ENCODE measurements around the gene FAM217B. TPM values are rescaled to one million over a fixed set of nuclear protein-coding genes. Genes with fewer than 3 reads are reported as not detected.

FAM217B gene
- total RNA-seq, 8 experiments from 2014 or later: 8.1 to 19.1 (median 12.7) TPM

GRCh38 chr20:59988141-59988540, 48.0 kb downstream of the FAM217B start:
- 40 to 83% (median 74%) methylated on average over 1 to 3 of the region's 5 CpGs; no CpG with 5 or more reads in 7 of the 10 experiments for WGBS, 10 experiments
- peak in 1 of 8 experiments; percentile 33 for ATAC-seq (replicated peaks in 6 of 8)
- in situ Hi-C loops (cut with MboI; ENCODE audit: low pct_unique_long_range_greater_than_20kb in 2 of 9, low sequenced_read_pairs in 9 of 9, unreplicated experiment in 9 of 9): no loop called here
- Histone ChIP-seq H3K27ac (no peak overlapping the region), H3K4me3 (no peak overlapping the region), H3K4me1 (replicated peaks in 1 of 2) (peaks cover under 1 to 3% of the 10 kb centered on the region in 2 donors)

- in situ Hi-C loops (cut with MboI; ENCODE audit: low pct_unique_long_range_greater_than_20kb in 2 of 9, low sequenced_read_pairs in 9 of 9, unreplicated experiment in 9 of 9): no loop called here
- no peaks in the 10 kb centered on the region for H3K4me1 ChIP-seq (replicated peaks in 1 of 2)
- ATAC-seq (replicated peaks in 6 of 8): no peak
- H3K27ac ChIP-seq: no peak overlapping the region
- no peak overlapping the region for H3K4me3 ChIP-seq
- WGBS, 10 experiments: 0 to 89% (median 74%) methylated on average over 2 to 4 of the region's 4 CpGs
Observed at GRCh38 chr20:59992526-59993084, 52.4 kb downstream of the FAM217B start.

- ATAC-seq (replicated peaks in 6 of 8): no peak
- Histone ChIP-seq H3K4me1 (replicated peaks in 1 of 2) (no peaks in the 10 kb centered on the region), H3K27ac (no peak overlapping the region), H3K4me3 (no peak overlapping the region)
- 3 to 63% (median 55%) methylated on average over 1 to 16 of the region's 18 CpGs; no CpG with 5 or more reads in 1 of the 10 experiments for WGBS, 10 experiments
- in situ Hi-C loops (cut with MboI; ENCODE audit: low pct_unique_long_range_greater_than_20kb in 2 of 9, low sequenced_read_pairs in 9 of 9, unreplicated experiment in 9 of 9): no loop called here
Observed at GRCh38 chr20:59993736-59994430, 53.7 kb downstream of the FAM217B start.

- WGBS, 10 experiments: 0 to 100% (median 78%) methylated on average over 1 to 3 of the region's 5 CpGs; no CpG with 5 or more reads in 7 of the 10 experiments
- ATAC-seq (replicated peaks in 6 of 8): peak in 5 of 8 experiments; percentile 22 to 96 (median 76)
- H3K4me1 ChIP-seq (replicated peaks in 1 of 2): no peaks in the 10 kb centered on the region
- no peak overlapping the region for H3K27ac ChIP-seq
- H3K4me3 ChIP-seq: no peak overlapping the region
- in situ Hi-C loops (cut with MboI; ENCODE audit: low pct_unique_long_range_greater_than_20kb in 2 of 9, low sequenced_read_pairs in 9 of 9, unreplicated experiment in 9 of 9): no loop called here
Observed at GRCh38 chr20:59994697-59995122, 54.5 kb downstream of the FAM217B start.

- WGBS, 10 experiments: no CpG with 5 or more reads among the region's 1 CpG
Observed at GRCh38 chr20:59996108-59996507, 55.9 kb downstream of the FAM217B start.

GRCh38 chr20:59997896-59998295, 57.7 kb downstream of the FAM217B start:
- WGBS, 10 experiments: 92 to 100% (median 96%) methylated on average over 1 to 2 of the region's 2 CpGs; no CpG with 5 or more reads in 6 of the 10 experiments
- no peak for ATAC-seq (replicated peaks in 6 of 8)
- Histone ChIP-seq H3K4me1 (replicated peaks in 1 of 2) (peaks cover 7 to 10% of the 10 kb centered on the region in 2 donors), H3K27ac (no peak overlapping the region), H3K4me3 (no peak overlapping the region)
- in situ Hi-C loops (cut with MboI; ENCODE audit: low pct_unique_long_range_greater_than_20kb in 2 of 9, low sequenced_read_pairs in 9 of 9, unreplicated experiment in 9 of 9): no loop called here

More at GRCh38 chr20:59996108-59996507, 55.9 kb downstream of the FAM217B start:
- peaks cover 4 to 8% of the 10 kb centered on the region in 2 donors for H3K4me1 ChIP-seq (replicated peaks in 1 of 2)
- H3K4me3 ChIP-seq: no peak overlapping the region
- peak in 1 of 8 experiments; percentile 65 for ATAC-seq (replicated peaks in 6 of 8)
- no peak overlapping the region for H3K27ac ChIP-seq
- in situ Hi-C loops (cut with MboI; ENCODE audit: low pct_unique_long_range_greater_than_20kb in 2 of 9, low sequenced_read_pairs in 9 of 9, unreplicated experiment in 9 of 9): no loop called here

Other genes with a start within 250 kb of the FAM217B start
- gene SYCP2, start 6.8 kb upstream of the FAM217B start, total RNA-seq: 1 to 10 TPM in 7 of 8 experiments, under 1 TPM in 1; 0.63 to 6.5 (median 1.7) TPM
- gene PPP1R3D, start 84 bp upstream of the FAM217B start, total RNA-seq: 1 to 10 TPM; 5.3 to 8.5 (median 7.8) TPM
- gene CDH26, start 18.0 kb downstream of the FAM217B start, total RNA-seq: 1 to 10 TPM in 2 of 8 experiments, under 1 TPM in 5, not detected in 1; 0.29 to 1.1 (median 0.43) TPM

Data from motor neuron (in vitro differentiated cells).